Mammary epithelial cell (primary cell): ENCODE data around the gene NUP214.

Experiments used
- EZH2 ChIP-seq: IDR thresholded peaks from 2 replicates; pipeline ENCODE4 v1.6.1; 2012; ENCODE audit warnings: low read length, inconsistent platforms, borderline replicate concordance
- TF ChIP-seq, protein P1 (sequence below), 2 donors: IDR thresholded peaks in 1 of 2; conservative IDR thresholded peaks in 1 of 2; 2 replicates each; pipeline ENCODE4 v1.5.1; 2011 to 2012; ENCODE audit warnings: inconsistent platforms in 2 of 2, low read length in 2 of 2, mild to moderate bottlenecking in 2 of 2, control low read depth in 1 of 2, low read depth in 1 of 2; ENCODE audit not compliant: insufficient read depth in 1 of 2; ENCODE audit errors: extremely low read depth in 1 of 2

- TF ChIP-seq EZH2: no peak
- TF ChIP-seq, protein P1, sequence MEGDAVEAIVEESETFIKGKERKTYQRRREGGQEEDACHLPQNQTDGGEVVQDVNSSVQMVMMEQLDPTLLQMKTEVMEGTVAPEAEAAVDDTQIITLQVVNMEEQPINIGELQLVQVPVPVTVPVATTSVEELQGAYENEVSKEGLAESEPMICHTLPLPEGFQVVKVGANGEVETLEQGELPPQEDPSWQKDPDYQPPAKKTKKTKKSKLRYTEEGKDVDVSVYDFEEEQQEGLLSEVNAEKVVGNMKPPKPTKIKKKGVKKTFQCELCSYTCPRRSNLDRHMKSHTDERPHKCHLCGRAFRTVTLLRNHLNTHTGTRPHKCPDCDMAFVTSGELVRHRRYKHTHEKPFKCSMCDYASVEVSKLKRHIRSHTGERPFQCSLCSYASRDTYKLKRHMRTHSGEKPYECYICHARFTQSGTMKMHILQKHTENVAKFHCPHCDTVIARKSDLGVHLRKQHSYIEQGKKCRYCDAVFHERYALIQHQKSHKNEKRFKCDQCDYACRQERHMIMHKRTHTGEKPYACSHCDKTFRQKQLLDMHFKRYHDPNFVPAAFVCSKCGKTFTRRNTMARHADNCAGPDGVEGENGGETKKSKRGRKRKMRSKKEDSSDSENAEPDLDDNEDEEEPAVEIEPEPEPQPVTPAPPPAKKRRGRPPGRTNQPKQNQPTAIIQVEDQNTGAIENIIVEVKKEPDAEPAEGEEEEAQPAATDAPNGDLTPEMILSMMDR (conservative IDR thresholded peaks at IDR 0.05 in 1 of 2, IDR thresholded peaks at IDR 0.05 in 1 of 2; ENCODE audit: extremely low read depth in 1 of 2, insufficient read depth in 1 of 2, low read depth in 1 of 2, low read length in 2 of 2): no peak
These were observed 153.3 kb downstream of the NUP214 start for GRCh38 chr9:131278702-131279111.
